Stimulated activated CD8-positive, alpha-beta memory T cell treated with anti-CD3 and anti-CD28 coated beads, Interleukin-15, amount 100 ng/mL, for 1 hour (primary cell): ENCODE results near the gene RCL1.
"Not testable (repeated sequence)": the region's sequence is repeated elsewhere in the genome, so short reads cannot be mapped to it uniquely, and the experiment has no call there.

Source experiments
- DNase-seq: peaks from one replicate; pipeline ENCODE4 v3.0.0-alpha.2; 2020; ENCODE audit warnings: low read depth

The RCL1 gene

GRCh38 chr9:4783191-4783590 is 9.6 kb upstream of the RCL1 start:
- DNase-seq, result not testable (repeated sequence)

DNA sequence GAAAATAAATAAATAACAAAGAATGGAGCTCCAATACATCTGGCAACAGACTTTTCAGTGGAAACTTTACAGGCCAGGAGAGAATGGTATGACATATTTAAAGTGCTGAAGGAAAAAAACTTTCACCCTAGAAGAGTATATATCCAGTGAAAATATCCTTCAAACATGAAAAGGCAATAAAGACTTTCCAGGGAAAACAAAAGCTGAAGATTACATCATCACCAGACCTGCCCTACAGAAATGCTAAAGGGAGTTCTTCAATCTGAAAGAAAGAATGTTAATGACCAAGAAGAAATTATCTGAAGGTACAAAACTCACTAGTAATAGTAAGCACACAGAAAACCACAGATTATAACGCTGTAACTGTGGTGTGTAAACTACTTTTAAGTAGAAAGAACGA is 8.3 kb upstream of the RCL1 start:
- DNase-seq, result no peak

- no peak for DNase-seq
Measured at GRCh38 chr9:4786599-4786998, 6.1 kb upstream of the RCL1 start.

GRCh38 chr9:4787876-4788275 is 4.9 kb upstream of the RCL1 start:
- no peak for DNase-seq

- DNase-seq, result no peak
Measured at GRCh38 chr9:4788703-4789102, 4.0 kb upstream of the RCL1 start.

DNA sequence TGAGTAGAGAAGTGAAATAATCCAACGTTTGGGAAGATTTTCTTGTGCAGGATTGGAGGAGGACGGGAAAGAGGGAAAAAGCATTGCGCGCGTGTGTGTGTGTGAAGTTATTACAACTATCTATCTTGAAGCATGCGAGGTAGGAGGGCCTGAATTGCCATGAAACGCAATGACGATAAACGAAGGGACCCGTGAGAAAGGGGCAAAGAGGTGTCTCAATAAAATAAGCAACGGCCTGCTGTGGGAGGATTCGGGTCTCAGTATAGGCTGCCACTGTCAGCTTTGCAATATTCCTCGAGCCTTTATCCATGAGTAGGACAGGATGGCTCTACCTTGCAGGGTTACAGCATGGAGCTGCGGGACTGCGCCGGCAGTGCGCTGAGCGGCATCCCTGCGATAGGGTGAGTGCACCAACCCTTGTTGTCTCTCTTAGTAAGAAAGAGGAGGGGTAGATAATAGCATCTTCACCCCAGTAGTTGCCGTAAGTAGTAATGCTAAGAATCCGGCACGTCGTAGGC is 631 bp upstream of the RCL1 start:
- no peak for DNase-seq

GRCh38 chr9:4793459-4794395 is 983 bp downstream of the RCL1 start:
- DNase-seq, result no peak

- DNase-seq, result no peak
Measured at GRCh38 chr9:4794691-4795090, 1.9 kb downstream of the RCL1 start.

- not testable (repeated sequence) for DNase-seq
Measured at GRCh38 chr9:4795108-4795507, 2.4 kb downstream of the RCL1 start.

GRCh38 chr9:4796530-4796929 is 3.8 kb downstream of the RCL1 start:
- no peak for DNase-seq

DNA sequence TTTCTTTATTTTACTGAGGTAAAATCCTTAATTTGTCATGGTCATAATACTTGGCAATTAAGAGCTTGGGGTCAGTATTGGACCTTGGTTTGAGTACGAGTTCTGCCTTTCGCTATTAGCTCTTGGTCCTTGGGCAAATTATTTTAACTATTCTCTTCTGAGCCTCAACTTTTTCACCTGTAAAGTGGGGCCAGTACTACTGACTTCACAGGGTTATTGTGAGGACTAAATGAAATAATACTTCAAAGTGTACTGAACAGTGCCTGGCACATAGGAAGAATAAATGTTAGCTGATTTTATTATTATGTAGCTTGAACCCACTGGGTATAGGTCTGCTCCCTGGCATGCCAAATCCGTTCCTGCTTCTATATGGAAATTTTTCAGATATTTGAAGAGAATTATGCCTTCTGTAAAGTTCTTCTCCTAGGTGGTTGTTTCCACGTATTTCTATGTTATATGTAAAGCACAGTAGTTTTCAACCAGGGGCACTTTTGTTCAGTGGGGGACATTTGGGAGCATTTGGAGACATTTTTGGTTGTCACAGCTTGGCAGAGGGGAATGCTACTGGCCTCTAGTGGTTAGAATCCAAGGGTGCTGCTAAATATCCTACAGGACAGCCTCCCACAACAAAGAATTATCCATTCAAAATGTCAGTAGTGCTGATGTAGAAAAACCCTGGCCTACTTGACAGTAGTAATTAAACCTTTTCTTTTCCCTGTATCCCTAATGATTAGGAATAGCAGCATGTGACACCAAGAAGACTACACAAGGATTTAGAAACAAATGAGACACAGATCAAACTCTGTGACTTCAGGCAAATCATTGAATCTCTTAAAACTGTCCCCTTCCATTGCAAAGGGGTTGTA is 4.5 kb downstream of the RCL1 start:
- no peak for DNase-seq

- no peak for DNase-seq
Measured at GRCh38 chr9:4797854-4798150, 5.1 kb downstream of the RCL1 start.

DNA sequence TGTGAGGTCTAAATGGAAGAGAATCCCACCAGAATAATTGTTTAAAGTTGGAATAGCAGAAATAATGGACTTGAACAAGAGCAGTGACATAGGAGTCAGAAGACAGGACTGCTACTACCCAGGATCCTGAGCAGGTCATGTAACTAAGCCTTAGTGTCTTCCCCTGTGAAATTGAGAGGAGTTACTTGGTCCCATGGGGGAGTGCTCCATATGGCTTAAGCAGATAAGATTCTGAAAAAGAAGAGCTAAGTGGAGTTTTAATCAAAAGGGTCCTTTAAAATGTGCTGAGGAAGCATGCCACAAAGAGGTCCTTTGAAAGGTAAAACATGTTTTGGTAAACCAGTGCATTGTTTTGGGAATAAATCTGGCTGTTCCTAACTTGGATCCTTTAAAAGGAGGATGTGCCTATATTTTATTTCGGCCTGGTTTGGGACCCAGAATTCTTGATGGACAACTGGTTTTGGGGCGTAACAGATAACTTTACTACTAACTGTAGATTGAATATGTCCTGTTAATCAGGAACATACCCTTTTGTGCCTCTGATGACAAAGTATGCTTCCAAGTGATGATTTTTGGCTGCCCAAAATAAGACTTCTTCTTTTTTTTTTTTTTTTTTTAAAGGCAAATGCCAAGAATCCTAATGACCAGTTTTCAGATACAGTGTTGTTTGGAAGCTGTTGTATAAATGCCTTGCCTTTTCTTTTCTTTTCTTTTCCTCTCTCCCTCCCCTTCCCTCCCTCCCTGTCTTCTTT is 5.7 kb downstream of the RCL1 start:
- no peak for DNase-seq

GRCh38 chr9:4799033-4799430 is 6.3 kb downstream of the RCL1 start:
- no peak for DNase-seq

DNA sequence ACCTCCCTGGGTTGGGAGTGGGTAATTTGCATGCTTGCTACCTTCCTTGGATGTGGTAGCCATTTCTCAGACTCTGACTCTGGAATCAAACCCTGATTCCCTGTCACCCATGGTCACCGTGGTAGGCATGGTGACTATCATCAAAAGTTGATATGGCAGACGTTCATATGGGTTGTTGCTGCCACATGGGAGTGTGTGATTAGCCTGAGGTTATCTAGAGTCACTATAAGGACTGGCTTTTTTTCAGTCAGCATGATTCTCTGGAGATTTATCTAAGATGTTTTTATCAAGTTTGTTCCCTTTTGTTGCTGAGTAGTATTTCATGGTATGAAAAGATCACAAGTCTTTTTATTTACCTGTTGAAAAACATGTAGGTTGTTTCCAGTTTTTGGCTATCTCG is 7.0 kb downstream of the RCL1 start:
- no peak for DNase-seq

- DNase-seq, result no peak
Measured at GRCh38 chr9:4801156-4801555, 8.4 kb downstream of the RCL1 start.

GRCh38 chr9:4803670-4804530 is 11.2 kb downstream of the RCL1 start:
- DNase-seq, result no peak

DNA sequence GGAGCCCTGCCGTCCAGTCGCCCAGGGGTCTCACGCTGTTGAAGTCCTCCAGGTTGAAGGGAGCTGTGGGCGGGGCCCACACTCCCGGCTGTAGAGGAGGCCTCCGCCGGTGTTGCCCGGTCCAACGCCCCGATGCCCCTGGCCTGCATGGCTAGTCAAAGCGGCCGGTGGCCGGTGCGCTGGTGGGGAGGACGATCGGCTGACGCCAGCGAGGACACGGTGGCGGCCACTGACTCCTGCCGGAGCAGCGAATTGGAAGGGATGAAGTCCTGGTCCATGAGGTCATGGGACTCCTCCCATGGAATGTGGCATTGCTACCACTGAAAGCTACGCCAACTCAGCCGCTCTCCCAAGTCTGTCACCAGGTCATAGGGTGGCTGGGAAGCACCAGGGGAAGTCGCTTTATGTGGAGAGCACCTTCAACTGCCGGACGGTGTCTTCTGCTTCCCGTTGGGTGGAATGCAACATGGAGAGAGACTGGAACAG is 11.8 kb downstream of the RCL1 start:
- no peak for DNase-seq

GRCh38 chr9:4805191-4805918 is 12.6 kb downstream of the RCL1 start:
- DNase-seq, result no peak

DNA sequence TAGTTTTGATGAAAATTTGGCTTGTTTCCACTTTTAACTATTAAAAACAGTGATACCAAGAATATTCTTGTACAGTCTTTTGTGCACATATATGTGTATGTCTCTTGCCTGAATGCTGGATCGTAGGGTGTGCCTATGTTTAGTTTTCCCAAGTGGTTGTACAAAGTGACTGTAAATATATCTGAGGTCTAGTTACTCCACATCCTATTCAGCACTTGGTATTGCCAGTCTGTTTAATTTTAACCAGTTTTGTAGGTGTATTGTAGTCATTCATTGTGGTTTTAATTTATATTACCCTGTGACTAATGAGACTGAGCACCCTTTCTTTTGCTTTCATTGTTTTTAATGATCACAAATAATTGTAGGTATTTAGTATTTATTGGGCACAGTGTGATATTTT is 17.8 kb downstream of the RCL1 start:
- DNase-seq, result no peak
